Upper lobe of left lung (tissue), 4 donors: ENCODE data around the gene ATP9A.

Source experiments
- POLR2A ChIP-seq, 4 donors: fragments of 450-650 bp; IDR thresholded peaks; one replicate each; pipeline ENCODE4 v1.5.1; 2016 to 2017; ENCODE audit warnings: antibody characterized with exemption in 4 of 4, mild to moderate bottlenecking in 2 of 4
- POLR2AphosphoS5 ChIP-seq, 2 donors: sonication (generic); formaldehyde crosslinking; IDR thresholded peaks; one replicate each; pipeline ENCODE4 v1.5.1; 2017; ENCODE audit warnings: antibody characterized with exemption in 2 of 2
- TF ChIP-seq, protein P1 (sequence below), 6 experiments: fragments of 450-650 bp in 4 of 6; fragments of 200-600 bp in 2 of 6; sonication (generic) in 2 of 6; IDR thresholded peaks; one replicate each; pipeline ENCODE4 v1.5.1; 2016 to 2019; ENCODE audit warnings: antibody characterized with exemption in 6 of 6

DNA sequence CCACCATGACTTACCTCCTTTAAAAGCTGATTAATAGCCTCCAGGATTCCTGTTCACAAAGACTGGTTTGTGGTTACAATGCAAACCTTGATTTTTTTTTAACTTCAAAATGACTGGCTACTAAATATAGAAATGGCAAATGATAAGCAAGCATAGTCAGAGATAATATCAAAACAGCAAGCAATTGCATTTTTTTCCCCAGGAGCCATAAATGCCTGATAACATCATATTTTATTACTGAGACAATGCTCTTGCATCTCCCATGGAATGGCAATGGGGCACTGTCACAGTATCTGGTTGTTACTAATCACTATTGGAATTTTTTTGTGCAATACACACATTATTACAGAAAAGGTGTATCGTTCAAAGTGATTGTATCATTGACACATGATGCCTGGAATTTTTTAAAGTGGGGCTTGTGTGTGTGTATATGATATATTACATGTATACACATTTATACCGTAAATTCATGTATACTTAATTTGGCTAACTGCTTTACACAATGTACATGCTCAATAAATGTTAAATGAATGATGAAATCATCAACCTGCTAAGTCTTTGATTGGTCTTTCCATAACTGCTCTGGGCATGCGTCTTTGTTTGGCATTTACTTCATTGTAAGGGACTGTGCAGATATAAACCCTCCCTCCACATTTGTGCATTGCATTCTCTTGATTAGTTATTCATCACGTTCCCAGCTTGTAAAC, 35.1 kb upstream of the ATP9A start:
- TF ChIP-seq, protein P1, sequence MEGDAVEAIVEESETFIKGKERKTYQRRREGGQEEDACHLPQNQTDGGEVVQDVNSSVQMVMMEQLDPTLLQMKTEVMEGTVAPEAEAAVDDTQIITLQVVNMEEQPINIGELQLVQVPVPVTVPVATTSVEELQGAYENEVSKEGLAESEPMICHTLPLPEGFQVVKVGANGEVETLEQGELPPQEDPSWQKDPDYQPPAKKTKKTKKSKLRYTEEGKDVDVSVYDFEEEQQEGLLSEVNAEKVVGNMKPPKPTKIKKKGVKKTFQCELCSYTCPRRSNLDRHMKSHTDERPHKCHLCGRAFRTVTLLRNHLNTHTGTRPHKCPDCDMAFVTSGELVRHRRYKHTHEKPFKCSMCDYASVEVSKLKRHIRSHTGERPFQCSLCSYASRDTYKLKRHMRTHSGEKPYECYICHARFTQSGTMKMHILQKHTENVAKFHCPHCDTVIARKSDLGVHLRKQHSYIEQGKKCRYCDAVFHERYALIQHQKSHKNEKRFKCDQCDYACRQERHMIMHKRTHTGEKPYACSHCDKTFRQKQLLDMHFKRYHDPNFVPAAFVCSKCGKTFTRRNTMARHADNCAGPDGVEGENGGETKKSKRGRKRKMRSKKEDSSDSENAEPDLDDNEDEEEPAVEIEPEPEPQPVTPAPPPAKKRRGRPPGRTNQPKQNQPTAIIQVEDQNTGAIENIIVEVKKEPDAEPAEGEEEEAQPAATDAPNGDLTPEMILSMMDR (IDR thresholded peaks at IDR 0.05) = no peak
- no peak for TF ChIP-seq POLR2A (IDR thresholded peaks at IDR 0.05)
- TF ChIP-seq POLR2AphosphoS5 (IDR thresholded peaks at IDR 0.05) = no peak
